NCI-H1092 (cell line): ENCODE results near the gene CPTP.

Experiments
- DNase-seq: peaks from one replicate; lab custom pipeline; 2025; lab: John Stamatoyannopoulos, UW

CPTP gene

DNA sequence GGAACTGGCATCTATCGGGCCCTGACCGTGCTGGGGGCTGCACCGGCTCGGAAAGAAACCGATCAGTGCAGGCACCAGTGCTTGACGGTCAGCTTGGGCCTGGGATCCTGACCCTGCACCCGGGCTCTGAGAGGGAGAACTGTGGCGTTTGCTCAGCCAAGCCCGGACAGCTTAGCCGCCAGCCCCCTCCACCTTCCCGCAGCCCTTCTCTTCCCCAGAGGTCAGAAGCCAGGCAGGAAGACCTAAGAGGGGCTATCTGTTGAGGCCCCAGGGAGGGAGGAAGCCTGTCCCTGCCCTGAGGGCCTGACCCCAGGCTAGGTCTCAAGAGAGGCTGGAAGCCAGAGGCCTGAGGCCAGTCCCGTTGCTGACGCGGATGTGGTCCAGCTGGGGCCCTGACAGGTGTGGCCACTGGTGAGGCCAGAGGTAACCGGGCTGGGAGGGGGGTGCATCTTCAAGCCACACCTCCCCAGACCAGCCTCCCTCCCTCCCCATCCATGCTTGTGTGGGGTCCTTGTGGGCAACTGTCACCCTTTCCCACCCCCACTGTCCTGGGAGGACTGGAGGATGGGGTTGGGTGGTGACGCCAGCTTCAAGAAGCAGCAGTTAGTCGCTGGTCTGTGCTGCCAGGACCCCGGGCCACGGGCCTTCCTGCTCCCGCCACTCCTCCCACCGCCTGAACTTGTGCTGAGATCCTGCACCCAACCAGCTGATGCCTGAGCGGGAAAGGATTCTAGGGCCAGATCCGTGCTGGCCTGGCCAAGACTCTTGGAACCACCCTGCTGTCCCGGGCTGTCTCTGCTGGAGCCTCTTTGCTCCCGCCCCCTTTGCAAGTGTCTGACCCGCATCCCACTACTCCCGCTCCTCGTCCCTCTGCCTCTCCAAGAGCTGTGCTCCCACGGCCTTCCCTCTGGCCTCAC lies 27.2 kb downstream of the CPTP start:
- DNase-seq, result no peak

DNA sequence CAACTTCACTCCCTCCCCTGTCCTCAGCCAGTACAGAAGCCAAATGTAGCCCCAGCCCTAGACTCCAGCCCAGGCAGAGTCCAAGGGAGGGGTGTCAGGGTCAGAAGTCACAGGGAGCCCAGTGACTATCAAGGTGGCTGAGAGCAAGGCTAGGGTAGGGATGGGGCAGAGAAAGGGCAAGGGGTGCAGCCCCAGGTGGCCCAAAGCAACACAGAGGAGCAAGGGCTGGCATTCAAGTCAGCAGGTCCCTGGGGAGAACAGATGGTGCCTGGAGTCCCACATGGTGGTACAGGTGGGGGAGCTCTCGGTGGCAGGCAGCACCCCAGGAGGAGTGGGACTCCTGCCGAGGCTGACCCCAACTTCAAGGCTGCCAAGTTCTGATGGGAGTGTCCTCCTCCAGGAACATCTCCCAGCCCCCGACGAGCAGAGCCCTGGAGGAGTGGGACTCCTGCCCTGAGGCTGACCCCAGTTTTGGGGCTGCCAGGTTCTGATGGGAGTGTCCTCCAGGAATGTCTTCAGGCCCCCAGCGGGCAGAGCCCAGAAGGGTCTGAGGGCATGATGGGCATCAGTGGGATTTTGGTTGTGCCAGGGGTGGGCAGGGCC lies 28.3 kb downstream of the CPTP start:
- no peak for DNase-seq

DNA sequence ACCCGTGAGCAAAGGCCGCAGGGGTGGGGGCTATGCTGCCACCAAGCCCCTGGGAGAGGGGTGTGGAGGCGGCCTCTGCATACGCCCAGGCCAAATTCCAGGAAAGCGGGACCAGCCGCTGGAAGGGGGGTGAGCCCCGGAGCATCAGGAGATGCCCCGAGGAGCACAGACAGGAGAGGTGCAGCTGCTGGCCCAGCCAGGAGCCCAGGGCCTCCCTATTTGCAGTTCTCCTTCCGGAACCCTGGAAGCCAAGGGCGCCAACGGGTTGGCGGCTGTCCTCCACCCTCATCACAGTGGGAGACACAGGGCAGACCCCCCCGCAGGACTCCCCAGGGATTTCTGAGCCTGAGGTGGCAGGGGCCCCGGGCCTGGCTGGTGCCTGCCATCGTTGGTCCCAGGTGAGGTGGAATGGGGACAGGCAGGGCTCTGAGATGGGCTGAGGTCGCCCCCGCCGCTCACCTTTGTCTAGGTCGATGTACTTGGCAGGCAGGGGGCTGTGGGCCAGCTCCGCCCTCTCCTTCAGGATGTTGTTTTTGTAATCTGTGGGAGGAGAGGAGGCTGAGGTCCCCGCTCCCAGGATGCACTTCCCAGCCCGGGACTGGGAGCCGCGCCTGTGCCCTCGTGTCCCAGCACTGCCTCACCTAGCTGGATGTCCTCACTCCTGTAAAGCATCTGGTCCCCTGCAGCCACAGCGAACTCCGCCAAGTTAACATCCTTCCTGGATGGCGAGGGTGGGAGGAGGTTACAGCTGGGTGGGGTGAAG lies 29.0 kb downstream of the CPTP start:
- no peak for DNase-seq

DNA sequence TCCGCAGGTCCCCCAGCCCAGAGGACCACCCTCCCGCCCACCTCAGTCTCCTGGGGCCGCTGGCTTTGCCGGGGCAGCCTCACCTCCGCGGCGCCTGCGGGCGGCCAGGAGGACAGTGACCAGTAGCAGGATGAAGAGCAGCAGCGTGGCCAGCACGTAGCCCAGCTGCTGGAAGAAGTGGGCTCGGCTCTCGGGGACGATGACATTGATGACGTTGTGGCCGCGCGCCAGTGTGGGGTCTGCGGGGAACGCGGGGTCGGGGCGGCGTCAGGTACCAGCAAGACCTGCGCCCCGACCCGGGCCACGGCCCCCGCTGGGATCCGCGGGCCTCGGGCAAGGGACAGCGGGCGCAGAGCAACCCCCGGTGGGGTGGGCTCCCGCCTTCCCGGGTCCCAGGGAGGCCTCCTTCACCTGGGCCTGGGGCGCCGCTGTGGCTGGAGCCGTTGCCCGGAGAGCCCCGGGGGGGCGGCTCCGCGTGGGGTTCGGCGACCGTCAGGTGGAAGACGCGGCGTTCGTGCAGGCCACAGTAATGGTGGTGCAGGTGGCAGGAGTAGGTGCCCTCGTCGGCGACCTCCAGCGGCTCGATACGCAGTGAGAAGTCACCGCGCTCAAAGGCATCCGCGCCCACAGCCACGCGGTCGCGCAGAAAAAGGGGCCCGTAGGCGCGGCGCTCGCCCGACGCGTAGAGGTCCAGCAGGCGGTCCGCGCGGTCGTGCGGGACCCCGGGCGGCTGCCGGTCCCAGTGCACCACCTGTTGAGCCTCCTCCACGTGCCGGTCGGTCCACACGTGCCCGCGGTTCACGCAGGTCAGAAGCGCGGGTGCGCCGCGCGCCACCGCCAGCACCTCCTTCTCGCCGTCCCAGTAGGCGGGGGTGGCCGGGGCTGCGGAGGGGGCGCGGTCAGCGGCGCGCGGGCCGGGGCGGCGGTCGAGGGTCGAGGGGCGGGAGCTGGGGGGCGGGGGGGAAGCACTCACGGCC lies 30.0 kb downstream of the CPTP start:
- DNase-seq, result no peak

DNA sequence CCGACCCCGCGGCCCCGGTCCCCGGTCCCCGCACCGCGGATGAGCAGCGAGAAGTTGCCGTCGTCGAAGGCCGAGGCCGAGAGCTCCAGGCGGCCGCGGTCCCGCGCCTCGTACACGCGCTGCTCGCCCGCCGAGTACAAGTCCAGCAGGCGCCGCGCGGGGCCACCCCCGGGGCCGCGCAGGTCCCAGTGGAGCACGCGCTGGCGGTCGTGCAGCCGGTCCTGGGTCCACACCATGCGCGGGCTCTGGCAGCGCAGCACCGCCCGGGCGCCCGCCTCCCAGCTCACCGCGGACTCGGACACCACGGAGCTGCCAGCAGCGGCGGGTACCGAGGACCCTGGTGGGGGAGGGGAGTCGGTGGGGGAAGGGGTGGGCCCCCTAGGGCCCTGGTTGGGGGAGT lies 30.8 kb downstream of the CPTP start:
- DNase-seq, result no peak

DNA sequence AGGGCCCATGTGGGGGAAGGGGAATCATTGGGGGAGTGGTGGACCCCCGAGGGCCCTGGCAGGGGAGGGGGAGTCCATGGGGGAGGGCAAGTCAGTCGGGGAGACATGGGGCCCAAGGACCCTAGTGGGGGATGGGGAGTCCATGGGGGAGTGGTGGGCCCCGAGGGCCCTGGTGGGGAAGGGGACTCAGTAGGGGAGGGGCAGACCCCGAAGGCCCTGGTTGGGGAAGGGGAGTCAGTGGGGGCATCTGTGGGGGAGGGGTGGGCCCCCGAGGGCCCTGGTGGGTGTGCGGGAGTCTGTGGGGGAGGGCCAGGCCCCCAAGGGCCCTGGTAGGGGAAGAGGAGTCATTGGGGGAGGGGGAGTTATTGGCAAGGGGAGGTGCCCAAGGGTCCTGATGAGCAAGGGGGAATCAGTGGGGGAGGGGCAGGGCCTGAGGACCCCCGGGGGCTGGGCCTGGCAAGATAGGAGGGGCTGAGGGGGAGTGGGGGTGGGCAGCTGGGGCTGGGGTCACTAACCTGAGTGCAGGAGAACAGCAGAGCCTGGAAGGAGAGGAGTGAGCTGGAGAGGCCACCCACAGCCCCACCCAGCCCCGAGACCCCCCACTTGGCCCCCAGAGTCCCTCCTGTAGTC lies 31.7 kb downstream of the CPTP start:
- DNase-seq, result no peak

DNA sequence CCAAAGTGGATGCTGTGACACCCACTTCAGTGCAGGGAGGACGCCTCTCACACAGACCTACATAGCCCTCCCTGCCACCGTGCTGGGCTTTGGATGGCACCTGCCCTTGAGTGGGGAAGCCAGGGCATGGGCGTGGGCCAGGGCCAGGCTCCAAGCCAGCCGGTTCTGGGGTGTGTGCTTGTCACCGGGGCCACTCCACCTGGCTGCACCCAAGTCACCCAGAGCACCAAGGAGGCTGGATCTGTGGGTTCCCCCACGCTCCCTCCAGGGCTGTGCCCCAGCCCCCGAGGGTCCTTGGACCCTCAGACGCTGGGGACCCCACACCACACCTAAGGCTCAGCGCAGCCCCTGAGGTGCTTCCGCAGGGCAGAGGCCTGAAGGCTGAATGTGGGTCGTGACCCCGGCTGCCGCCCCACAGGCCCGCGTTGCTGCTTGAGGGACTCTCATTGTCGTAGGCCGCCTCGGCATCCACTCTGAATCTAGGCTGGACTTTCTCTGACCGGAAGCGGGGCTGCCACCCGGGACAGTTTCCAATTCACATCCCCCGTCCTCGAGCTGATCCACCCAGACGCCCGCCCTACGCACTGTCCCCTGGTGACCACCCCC lies 32.3 kb downstream of the CPTP start:
- no peak for DNase-seq

DNA sequence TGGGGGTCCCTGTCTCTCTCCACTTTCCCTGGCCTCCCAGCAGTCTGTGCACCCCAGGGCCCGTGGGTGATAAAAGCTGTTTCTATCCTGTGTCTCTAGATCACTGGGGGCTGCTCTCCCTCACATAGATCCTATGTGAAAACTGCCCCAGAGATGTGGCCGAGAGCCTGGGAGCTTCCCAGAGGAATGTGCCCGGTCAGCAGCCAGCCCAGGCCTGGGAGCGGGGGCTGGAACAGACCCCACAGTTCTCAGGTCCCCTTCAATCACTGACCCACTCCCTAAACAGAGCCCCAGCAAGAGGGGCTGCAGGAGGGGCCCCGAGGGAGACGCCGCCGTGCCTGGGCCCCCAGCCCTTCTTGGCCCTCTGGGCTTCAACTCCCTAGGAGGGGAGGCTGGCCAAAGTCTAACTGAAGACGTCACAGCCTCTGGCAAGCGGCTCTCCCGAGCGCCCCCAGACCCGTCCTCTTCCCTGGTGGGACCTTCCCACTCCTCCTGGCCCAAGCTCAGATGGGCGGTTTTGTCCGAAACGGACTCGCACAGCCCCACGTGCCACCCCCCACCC lies 33.4 kb downstream of the CPTP start:
- DNase-seq, result no peak

DNA sequence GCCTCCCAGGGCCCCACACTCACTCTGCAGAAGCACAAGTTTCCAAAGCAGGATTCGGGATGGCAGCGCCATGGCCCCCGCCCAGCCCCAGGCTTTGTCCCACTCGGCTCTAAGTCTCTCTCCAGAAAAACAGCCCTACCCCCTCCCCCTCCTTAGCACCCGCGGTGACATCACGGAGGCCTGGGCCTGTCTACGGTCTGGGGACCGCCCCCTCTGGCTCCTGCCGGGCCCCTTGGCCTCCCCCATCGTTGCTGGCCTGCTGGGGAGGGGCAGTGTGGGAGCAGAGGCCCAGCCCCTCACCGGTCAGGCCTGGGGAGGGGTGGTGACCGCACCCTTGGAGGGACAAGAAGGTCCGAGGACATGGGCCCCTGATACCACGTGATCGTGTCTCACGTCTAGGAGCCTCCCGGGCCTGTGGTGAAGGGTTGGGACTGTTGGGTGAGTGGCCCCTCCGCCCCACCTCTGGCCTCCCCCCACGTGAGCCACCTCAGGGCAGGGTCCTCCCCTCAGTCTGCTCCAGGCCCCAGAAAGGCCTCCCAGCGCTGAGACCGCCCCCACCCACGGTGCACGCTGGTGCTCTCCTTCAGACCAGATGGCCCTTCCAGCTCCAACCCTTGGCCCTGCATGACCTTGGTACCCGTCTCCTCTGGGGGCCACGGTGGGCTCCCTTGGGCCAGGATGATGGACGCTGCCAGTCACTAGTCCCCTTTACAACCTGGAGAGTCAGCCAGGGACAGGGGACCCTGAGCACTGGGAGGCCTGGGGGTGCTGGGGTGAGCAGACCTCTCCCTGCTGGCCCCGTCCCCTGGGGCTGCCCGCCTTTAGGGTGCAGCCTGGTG lies 34.0 kb downstream of the CPTP start, which contains the start of gene MXRA8:
MXRA8 (minus strand) TSS at position 123 of the 839 bp plus-strand sequence; CDS start at position 72, 51 bp downstream.
- DNase-seq, result no peak

DNA sequence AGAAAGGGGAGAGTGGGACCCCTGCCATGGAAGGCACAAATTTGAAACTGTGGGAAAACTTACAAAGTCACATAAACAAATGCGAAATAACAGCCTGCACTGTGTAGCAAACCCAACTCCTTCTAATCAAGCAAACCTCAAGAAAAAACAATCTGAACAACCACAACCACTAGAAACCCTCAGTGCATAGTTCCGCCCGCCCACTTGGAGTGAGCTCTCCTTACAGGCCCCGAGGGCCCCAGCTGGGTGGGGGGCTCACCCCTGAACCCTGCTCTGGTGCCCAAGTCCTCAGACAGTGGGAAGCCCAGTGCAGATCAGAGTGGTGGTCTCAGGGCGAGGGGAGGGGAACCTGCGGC lies 34.7 kb downstream of the CPTP start:
- no peak for DNase-seq

DNA sequence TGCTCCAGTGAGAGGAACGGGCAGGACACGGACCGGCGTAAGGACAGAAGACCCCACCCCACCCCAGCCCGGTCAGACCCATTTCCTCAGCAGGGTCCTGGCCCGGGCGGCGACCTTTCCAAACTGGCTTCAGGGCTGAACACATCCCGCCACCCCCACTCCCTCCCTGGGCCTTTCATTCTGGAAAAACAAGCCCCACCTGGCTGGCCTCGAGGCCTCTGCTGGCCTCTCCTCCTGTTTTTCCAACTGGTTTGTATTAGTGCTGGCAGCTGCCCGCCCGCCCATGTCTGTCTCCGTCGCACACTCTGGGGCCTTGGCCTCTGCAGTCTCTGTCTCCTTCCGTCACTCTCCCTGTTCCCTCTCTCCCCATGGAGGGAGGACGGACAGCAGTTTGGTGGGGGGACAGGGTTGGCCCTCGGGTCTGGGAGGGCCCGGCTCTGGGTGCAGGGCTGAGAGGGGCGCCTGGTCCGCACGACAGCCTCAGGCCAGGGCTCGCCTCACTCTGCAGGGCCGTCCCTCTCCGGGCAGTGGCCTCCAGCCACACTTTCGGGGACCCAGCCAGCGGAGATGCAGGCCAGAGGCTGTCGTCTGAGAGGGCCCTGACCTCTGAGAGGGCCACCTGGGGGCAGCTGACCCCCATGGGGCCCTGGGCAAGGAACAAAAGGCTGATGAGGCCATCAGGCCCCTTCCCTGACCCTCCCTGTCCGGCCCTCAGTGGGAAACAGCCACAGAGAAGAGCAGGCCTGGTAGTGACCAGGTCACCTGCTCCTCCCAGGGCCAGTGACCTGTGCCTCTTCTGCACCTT lies 35.3 kb downstream of the CPTP start:
- no peak for DNase-seq

DNA sequence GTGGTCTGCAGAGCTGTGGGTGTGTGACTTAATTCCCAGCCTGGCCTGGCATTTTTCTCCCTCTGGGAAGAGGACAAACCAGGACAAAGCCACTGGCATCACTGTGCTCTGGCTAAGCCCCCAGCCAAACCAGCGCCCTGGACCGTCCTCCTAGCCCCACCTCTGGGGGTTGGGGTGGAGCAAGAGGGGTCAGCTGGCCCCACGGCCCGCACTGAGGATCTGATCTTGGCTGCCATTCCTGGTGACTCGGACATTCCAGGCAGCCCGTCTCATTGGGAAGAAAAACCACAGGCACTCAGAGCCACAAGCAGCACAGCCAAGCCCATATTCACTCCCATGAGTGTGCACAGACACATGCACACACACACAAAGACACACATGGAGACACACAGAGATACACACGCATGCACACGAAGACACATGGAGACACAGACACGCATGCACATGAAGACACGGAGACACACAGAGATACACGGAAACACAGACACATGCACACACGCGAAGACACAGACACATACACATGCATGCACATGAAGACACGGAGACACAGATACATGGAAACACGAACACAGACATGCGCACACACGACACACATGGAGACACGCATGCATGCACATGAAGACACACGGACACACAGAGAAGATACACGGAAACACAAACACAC lies 36.0 kb downstream of the CPTP start:
- DNase-seq, result no peak

DNA sequence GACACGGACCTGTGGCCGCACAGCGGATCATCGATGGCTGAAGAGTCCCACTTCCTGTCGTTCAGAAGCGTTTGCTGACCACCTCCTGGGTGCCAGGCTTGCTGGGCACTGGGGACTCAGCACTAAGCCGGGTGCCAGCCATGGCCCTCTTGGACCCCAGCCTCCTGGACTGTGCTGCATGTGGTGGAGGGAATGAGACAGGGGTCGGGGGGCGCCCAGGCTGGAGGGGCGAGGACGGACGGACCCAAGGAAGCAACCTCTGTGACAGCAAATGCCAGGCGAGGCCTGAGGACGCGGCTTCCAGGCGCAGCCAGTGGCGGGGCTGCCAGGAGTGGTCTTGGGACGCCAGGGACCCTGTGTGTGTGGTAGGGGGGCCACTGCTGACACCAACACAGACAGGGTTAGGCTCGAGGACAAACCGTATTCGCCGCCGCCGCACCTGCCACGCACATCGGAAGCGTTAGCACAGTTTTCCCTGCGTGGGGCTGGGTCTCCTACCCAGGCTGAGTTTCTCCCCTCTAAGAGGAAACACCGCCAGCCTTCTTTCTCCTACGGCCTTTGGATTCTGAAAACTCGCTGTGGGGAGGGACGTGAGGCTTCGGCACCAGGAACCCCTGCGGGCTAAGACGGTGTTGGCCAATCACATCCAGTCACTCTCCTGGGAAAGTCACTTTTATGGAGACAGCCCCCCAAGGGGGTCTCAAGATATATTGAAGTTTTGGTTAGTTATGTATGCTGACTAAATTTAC lies 36.8 kb downstream of the CPTP start:
- DNase-seq, result no peak

DNA sequence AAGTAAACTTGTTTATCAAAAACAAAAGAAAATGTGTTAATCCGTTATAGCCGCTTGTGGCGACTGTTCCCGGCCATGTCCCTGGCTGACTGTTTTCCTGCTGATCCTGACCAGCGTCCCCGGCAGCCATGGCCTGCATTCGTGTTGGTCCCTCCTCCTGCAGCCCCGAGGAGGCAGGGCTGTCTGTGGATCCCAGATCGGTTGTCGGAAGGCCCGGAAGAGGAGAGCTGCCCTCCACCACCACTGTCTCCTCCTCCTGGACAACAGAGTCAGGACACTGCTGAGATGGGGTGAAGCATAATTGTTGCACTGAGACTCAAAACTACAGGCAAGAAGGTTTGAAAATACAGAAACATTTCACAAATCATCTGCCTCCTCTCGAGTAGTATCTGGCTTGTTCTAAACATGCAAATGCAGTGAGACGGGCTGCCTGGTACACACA lies 37.4 kb downstream of the CPTP start:
- DNase-seq, result no peak

DNA sequence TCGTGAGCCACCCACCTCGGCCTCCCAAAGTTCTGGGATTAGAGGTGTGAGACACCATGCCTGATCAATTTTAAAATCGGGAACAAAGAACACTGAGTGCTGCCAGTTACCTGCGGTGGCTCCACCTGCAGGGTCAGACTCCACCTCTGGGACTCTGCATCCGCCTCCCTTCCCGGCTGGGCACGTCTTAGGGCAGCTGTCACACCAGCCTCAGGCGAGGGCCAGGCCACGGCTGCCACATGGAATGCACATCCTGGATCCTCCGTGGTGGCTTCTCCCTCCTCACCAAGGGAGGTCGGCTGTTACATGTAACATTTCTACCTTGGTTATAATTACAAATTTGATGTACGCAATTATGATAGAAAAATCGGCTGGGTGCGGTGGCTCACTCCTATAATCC lies 39.7 kb downstream of the CPTP start:
- no peak for DNase-seq

DNA sequence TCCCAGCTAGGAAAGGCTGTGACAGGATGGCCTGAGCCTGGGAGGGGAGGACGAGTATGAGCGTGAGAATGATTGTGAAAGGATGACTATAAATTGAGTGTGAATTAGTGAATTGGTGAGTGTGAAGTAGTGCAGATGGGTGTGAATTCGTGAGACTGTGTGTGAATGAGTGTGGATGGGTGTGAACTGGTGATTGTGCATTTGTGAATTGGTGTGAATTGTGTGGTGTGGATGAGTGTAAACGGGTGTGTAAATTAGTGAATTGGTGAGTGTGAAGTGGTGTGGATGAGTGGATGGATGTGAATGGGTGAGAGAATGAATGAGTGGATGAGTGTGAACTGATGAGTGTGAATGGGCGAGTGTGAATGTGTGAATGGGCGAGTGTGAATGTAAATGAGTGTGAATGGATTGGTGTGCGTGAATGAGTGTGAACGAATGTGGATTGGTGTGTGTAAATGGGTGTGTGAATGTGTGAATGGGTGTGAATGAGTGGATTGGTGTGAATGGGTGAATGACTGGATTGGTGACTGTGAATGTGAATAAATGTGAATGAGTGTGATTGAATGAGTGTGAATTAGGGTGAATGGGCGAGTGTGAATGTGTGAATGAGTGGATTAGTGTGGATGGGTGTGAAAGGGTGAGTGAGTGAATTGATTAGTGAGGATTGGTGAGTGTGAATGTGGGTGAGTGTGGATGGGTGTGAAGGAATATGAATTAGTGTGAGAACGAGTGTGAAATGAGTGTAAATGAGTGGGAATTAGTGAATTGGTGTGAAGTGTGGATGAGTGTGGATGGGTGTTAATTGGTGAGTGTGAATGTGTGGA lies 41.5 kb downstream of the CPTP start:
- no peak for DNase-seq
